Measurements from ENCODE around the gene MAP3K5. TPM values are rescaled to one million over a fixed set of nuclear protein-coding genes. Genes with fewer than 3 reads are reported as not detected.

Gene MAP3K5
- polyA plus RNA-seq, 3 donors: 9.6 to 12.0 (median 11.1) TPM

GRCh38 chr6:136763716-136764516 lies 28.4 kb downstream of the MAP3K5 start:
- Histone ChIP-seq H3K36me3 (replicated peaks in 1 of 2; ENCODE audit: control insufficient read depth in 1 of 2, insufficient read depth in 2 of 2, low read length in 2 of 2) (no peaks in the 10 kb centered on the region), H2AFZ (ENCODE audit: insufficient read depth, low read depth, low read length, poor library complexity, severe bottlenecking) (no peak overlapping the region), H3K27me3 (ENCODE audit: control insufficient read depth in 2 of 2, insufficient read depth in 2 of 2, low read length in 2 of 2) (no peaks in the 10 kb centered on the region), H3K4me2 (replicated peaks; ENCODE audit: extremely low read depth, low read length, poor library complexity, severe bottlenecking) (peak overlapping the region; percentile 59), H3K9ac (ENCODE audit: insufficient read depth, low read length, poor library complexity, severe bottlenecking) (peak overlapping the region; percentile 29), H3K9me3 (replicated peaks in 1 of 2; ENCODE audit: control insufficient read depth in 1 of 2, insufficient read depth in 1 of 2, low read length in 2 of 2) (no peaks in the 10 kb centered on the region), H3K79me2 (ENCODE audit: insufficient read depth, low read length) (peaks cover 100% of the 10 kb centered on the region), H4K20me1 (ENCODE audit: insufficient read depth, low read length) (peaks cover 38% of the 10 kb centered on the region), H3K4me1 (ENCODE audit: control insufficient read depth in 1 of 2, insufficient read depth in 2 of 2, low read length in 2 of 2) (peaks cover 86 to 94% of the 10 kb centered on the region in 2 donors), H3K4me3 (replicated peaks in 1 of 3; ENCODE audit: low read depth in 2 of 3, low read length in 3 of 3) (peak overlapping the region in 1 of 3 experiments; percentile 43), H3K27ac (ENCODE audit: low read depth in 1 of 2, low read length in 2 of 2) (peak overlapping the region; percentile 62 to 87)
- Mint-ChIP-seq H3K36me3 (peaks cover 0 to 7% of the 10 kb centered on the region in 2 donors), H3K27me3 (ENCODE audit: low read depth in 3 of 3) (no peaks in the 10 kb centered on the region), H3K4me3 (no peak overlapping the region), H3K4me1 (peaks cover 85% of the 10 kb centered on the region), H3K27ac (peak overlapping the region; percentile 80 to 92 (median 89)), H3K9me3 (peaks cover 0 to 3% (median 0%) of the 10 kb centered on the region in 7 donors)
- DNase-seq: no peak
- WGBS (ENCODE audit: insufficient coverage): 100% methylated on average over 4 of the region's 5 CpGs
- intact Hi-C loops (cut with micrococcal nuclease): no loop called here
- TF ChIP-seq, protein P1, sequence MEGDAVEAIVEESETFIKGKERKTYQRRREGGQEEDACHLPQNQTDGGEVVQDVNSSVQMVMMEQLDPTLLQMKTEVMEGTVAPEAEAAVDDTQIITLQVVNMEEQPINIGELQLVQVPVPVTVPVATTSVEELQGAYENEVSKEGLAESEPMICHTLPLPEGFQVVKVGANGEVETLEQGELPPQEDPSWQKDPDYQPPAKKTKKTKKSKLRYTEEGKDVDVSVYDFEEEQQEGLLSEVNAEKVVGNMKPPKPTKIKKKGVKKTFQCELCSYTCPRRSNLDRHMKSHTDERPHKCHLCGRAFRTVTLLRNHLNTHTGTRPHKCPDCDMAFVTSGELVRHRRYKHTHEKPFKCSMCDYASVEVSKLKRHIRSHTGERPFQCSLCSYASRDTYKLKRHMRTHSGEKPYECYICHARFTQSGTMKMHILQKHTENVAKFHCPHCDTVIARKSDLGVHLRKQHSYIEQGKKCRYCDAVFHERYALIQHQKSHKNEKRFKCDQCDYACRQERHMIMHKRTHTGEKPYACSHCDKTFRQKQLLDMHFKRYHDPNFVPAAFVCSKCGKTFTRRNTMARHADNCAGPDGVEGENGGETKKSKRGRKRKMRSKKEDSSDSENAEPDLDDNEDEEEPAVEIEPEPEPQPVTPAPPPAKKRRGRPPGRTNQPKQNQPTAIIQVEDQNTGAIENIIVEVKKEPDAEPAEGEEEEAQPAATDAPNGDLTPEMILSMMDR (IDR thresholded peaks at IDR 0.05): no peak

GRCh38 chr6:136763255-136763654 lies 29.0 kb downstream of the MAP3K5 start:
- Mint-ChIP-seq H3K27me3 (ENCODE audit: low read depth in 3 of 3) (no peaks in the 10 kb centered on the region), H3K27ac (peak overlapping the region in 1 of 7 donors; percentile 91), H3K4me3 (no peak overlapping the region), H3K4me1 (peaks cover 80% of the 10 kb centered on the region), H3K36me3 (peaks cover 0 to 12% of the 10 kb centered on the region in 2 donors), H3K9me3 (peaks cover 0 to 3% (median 0%) of the 10 kb centered on the region in 7 donors)
- TF ChIP-seq, protein P1 (IDR thresholded peaks at IDR 0.05): no peak
- Histone ChIP-seq H3K27me3 (ENCODE audit: control insufficient read depth in 2 of 2, insufficient read depth in 2 of 2, low read length in 2 of 2) (no peaks in the 10 kb centered on the region), H3K4me2 (replicated peaks; ENCODE audit: extremely low read depth, low read length, poor library complexity, severe bottlenecking) (no peak overlapping the region), H4K20me1 (ENCODE audit: insufficient read depth, low read length) (peaks cover 41% of the 10 kb centered on the region), H3K9ac (ENCODE audit: insufficient read depth, low read length, poor library complexity, severe bottlenecking) (no peak overlapping the region), H3K36me3 (replicated peaks in 1 of 2; ENCODE audit: control insufficient read depth in 1 of 2, insufficient read depth in 2 of 2, low read length in 2 of 2) (no peaks in the 10 kb centered on the region), H3K27ac (ENCODE audit: low read depth in 1 of 2, low read length in 2 of 2) (peak overlapping the region in 1 of 2 donors; percentile 87), H3K79me2 (ENCODE audit: insufficient read depth, low read length) (peaks cover 100% of the 10 kb centered on the region), H3K4me3 (replicated peaks in 1 of 3; ENCODE audit: low read depth in 2 of 3, low read length in 3 of 3) (peak overlapping the region in 1 of 3 experiments; percentile 43), H3K4me1 (ENCODE audit: control insufficient read depth in 1 of 2, insufficient read depth in 2 of 2, low read length in 2 of 2) (peaks cover 81 to 91% of the 10 kb centered on the region in 2 donors), H2AFZ (ENCODE audit: insufficient read depth, low read depth, low read length, poor library complexity, severe bottlenecking) (no peak overlapping the region), H3K9me3 (replicated peaks in 1 of 2; ENCODE audit: control insufficient read depth in 1 of 2, insufficient read depth in 1 of 2, low read length in 2 of 2) (no peaks in the 10 kb centered on the region)
- intact Hi-C loops (cut with micrococcal nuclease): no loop called here
- WGBS (ENCODE audit: insufficient coverage): no CpG with 5 or more reads among the region's 1 CpG
- no peak for DNase-seq

Data from CD14-positive monocyte (primary cell).